HG03520 (cell line): ENCODE measurements around the gene PRSS21.

Source experiments
- ATAC-seq: cut with Tn5 transposase; IDR thresholded peaks from one replicate; pipeline ENCODE4 v1.9.1; 2021; ENCODE audit warnings: mild to moderate bottlenecking, moderate library complexity; ENCODE audit not compliant: unreplicated experiment

PRSS21 gene

GRCh38 chr16:2779151-2779920, 37.7 kb upstream of the PRSS21 start:
- no peak for ATAC-seq

- no peak for ATAC-seq
These were observed 36.8 kb upstream of the PRSS21 start for GRCh38 chr16:2779978-2780898.

- ATAC-seq: no peak
These were observed 34.3 kb upstream of the PRSS21 start for GRCh38 chr16:2782583-2783351.

GRCh38 chr16:2783581-2784357, 33.3 kb upstream of the PRSS21 start:
- ATAC-seq: no peak

- no peak for ATAC-seq
These were observed 32.5 kb upstream of the PRSS21 start for GRCh38 chr16:2784358-2785100.

GRCh38 chr16:2785101-2785991, 31.7 kb upstream of the PRSS21 start:
- ATAC-seq: no peak

GRCh38 chr16:2786061-2786825, 30.8 kb upstream of the PRSS21 start:
- no peak for ATAC-seq

- ATAC-seq: no peak
These were observed 30.2 kb upstream of the PRSS21 start for GRCh38 chr16:2786826-2787151.

GRCh38 chr16:2787406-2787805, 29.6 kb upstream of the PRSS21 start, which contains the start of gene PRSS33:
Gene PRSS33, minus strand, starts transcription at chr16:2787560. Its CDS starts 1,013 bp downstream, at chr16:2786547.
- no peak for ATAC-seq

GRCh38 chr16:2787961-2788360, 29.1 kb upstream of the PRSS21 start:
- no peak for ATAC-seq

GRCh38 chr16:2790631-2791030, 26.4 kb upstream of the PRSS21 start:
- no peak for ATAC-seq

- no peak for ATAC-seq
These were observed 25.9 kb upstream of the PRSS21 start for GRCh38 chr16:2791174-2791573.

GRCh38 chr16:2792940-2793339, 24.1 kb upstream of the PRSS21 start:
- no peak for ATAC-seq

GRCh38 chr16:2795395-2796143, 21.5 kb upstream of the PRSS21 start:
- ATAC-seq: no peak

- no peak for ATAC-seq
These were observed 18.3 kb upstream of the PRSS21 start for GRCh38 chr16:2798723-2799204.

- ATAC-seq: no peak
These were observed 17.7 kb upstream of the PRSS21 start for GRCh38 chr16:2799205-2799858.

- no peak for ATAC-seq
These were observed 17.2 kb upstream of the PRSS21 start for GRCh38 chr16:2799859-2800226.
